DMS114 treated with DMSO at 0.1 percent for 48 hours (cell line): ENCODE results near the gene WDR5B.
"Not testable (repeated sequence)": the region's sequence is repeated elsewhere in the genome, so short reads cannot be mapped to it uniquely, and the experiment has no call there.

Experiments
- DNase-seq: peaks from one replicate; lab custom pipeline; 2025; ENCODE audit not compliant: unreplicated experiment; lab: John Stamatoyannopoulos, UW

The WDR5B gene

GRCh38 chr3:122415762-122416654 is at the start of gene WDR5B:
TSS of gene WDR5B (minus strand) at chr3:122416062. CDS start at chr3:122415528, 534 bp downstream.
- DNase-seq = no peak

GRCh38 chr3:122464659-122465058 is 48.8 kb upstream of the WDR5B start:
- DNase-seq = no peak

- no peak for DNase-seq
Observed at GRCh38 chr3:122462406-122462805, 46.5 kb upstream of the WDR5B start.

GRCh38 chr3:122461806-122462205 is 45.9 kb upstream of the WDR5B start:
- no peak for DNase-seq

GRCh38 chr3:122458992-122459391 is 43.1 kb upstream of the WDR5B start:
- peak; percentile 44 for DNase-seq

GRCh38 chr3:122457706-122458105 is 41.8 kb upstream of the WDR5B start:
- DNase-seq = no peak

- no peak for DNase-seq
Observed at GRCh38 chr3:122456074-122456473, 40.2 kb upstream of the WDR5B start.

- DNase-seq = no peak
Observed at GRCh38 chr3:122451371-122451770, 35.5 kb upstream of the WDR5B start.

GRCh38 chr3:122448218-122448617 is 32.4 kb upstream of the WDR5B start:
- not testable (repeated sequence) for DNase-seq

- DNase-seq = not testable (repeated sequence)
Observed at GRCh38 chr3:122444491-122444887, 28.6 kb upstream of the WDR5B start.

- DNase-seq = not testable (repeated sequence)
Observed at GRCh38 chr3:122443762-122444490, 28.1 kb upstream of the WDR5B start.

- no peak for DNase-seq
Observed at GRCh38 chr3:122443090-122443489, 27.2 kb upstream of the WDR5B start.

GRCh38 chr3:122435950-122436349 is 20.1 kb upstream of the WDR5B start:
- no peak for DNase-seq

- DNase-seq = no peak
Observed at GRCh38 chr3:122430371-122430770, 14.5 kb upstream of the WDR5B start.

GRCh38 chr3:122427857-122428471 is 12.1 kb upstream of the WDR5B start:
- DNase-seq = no peak

GRCh38 chr3:122421836-122422235 is 6.0 kb upstream of the WDR5B start:
- no peak for DNase-seq

- DNase-seq = no peak
Observed at GRCh38 chr3:122421101-122421500, 5.2 kb upstream of the WDR5B start.

GRCh38 chr3:122416966-122417365 is 1.1 kb upstream of the WDR5B start:
- no peak for DNase-seq

GRCh38 chr3:122415104-122415744 is 638 bp downstream of the WDR5B start:
- DNase-seq = no peak

GRCh38 chr3:122414391-122414790 is 1.5 kb downstream of the WDR5B start:
- no peak for DNase-seq

- DNase-seq = no peak
Observed at GRCh38 chr3:122410639-122411038, 5.2 kb downstream of the WDR5B start.
